Epithelial cell of esophagus (primary cell): ENCODE data around the gene TCOF1.

Source experiments
- DNase-seq: peaks from one replicate; pipeline ENCODE4 v3.0.0; 2010; ENCODE audit warnings: low read depth
- H3K4me3 ChIP-seq: 2 replicates; pipeline ENCODE4 v1.5.1; 2011; ENCODE audit warnings: mild to moderate bottlenecking, low read length, control low read depth
- TF ChIP-seq, protein P1 (sequence below): IDR thresholded peaks from 2 replicates; pipeline ENCODE4 v1.5.1; 2011; ENCODE audit warnings: low read depth, mild to moderate bottlenecking, low read length, control low read depth, inconsistent platforms; ENCODE audit not compliant: insufficient read depth; ENCODE audit errors: missing control alignments

The TCOF1 gene

DNA sequence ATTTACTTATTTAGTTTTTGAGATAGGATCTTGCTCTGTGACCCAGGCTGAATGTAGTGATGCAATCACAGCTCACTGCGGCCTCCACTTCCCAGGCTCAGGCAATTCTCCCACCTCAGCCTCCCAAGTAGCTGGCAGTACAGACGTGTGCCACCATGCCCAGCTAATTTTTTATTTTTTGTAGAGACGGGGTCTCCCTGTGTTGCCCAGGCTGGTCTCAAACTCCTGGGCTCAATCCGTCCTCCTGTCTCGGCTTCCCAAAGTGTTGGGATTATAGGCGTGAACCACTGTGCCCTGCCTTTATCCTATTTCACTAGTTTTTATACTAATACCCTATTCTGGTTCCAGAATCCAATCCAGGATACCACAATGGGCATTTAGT lies 85.2 kb downstream of the TCOF1 start:
- no peak overlapping the region for H3K4me3 ChIP-seq
- TF ChIP-seq, protein P1, sequence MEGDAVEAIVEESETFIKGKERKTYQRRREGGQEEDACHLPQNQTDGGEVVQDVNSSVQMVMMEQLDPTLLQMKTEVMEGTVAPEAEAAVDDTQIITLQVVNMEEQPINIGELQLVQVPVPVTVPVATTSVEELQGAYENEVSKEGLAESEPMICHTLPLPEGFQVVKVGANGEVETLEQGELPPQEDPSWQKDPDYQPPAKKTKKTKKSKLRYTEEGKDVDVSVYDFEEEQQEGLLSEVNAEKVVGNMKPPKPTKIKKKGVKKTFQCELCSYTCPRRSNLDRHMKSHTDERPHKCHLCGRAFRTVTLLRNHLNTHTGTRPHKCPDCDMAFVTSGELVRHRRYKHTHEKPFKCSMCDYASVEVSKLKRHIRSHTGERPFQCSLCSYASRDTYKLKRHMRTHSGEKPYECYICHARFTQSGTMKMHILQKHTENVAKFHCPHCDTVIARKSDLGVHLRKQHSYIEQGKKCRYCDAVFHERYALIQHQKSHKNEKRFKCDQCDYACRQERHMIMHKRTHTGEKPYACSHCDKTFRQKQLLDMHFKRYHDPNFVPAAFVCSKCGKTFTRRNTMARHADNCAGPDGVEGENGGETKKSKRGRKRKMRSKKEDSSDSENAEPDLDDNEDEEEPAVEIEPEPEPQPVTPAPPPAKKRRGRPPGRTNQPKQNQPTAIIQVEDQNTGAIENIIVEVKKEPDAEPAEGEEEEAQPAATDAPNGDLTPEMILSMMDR: no peak
- no peak for DNase-seq

DNA sequence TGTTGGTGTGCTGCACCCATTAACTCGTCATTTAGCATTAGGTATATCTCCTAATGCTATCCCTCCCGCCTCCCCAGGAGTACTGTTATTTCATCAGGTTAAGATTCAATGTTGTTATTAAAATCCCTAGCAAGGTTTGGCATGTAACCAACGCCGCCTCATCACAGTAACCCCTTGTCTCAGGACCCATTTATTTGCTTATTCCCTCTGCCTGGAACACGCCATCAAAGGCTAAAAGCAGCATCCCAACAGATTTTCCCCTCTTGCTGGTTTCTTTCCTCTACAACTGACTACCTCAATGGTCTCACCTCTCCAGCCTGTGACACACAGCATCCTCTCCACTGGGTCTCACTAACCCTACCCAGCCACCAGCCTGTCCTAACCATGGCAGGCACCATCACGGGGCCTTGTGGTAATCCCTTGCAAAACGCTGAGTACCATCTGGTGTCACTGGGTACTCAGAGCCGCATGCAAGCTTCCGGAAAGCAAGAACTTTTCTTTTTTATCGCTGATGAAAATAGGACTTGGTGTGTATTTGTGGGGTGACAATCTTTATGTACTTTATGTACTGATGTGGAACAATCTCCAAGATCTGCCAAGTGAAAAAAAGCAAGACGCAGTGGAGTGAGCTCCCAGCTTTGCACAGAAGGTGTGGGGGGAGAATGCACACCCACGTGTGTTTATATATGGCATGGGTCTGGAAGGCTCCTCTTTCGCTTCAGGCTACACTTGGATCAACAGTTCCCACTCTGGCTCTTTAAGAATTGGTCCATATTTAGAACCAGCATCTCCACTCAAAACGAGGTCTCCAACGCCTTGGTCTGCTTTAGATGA lies 86.0 kb downstream of the TCOF1 start:
- TF ChIP-seq, protein P1: no peak
- H3K4me3 ChIP-seq: no peak overlapping the region
- DNase-seq: no peak

DNA sequence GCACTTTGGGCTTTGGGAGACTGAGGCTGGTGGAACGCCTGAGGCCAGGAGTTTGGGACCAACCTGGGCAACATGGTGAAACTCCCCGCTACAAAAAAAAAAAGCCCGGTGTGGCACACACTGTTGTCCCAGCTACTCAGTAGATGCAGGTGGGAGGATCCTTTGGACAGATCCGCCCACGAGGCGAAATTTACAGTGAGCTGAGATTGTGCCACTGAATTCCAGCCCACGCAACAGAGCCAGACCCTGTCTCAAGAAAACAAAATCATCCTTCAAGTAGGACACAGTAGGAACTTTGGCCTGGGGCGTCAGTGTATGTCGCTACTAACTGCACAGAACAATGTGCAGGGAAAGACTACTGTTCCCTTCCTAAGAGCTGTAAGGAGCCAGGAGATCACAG lies 87.3 kb downstream of the TCOF1 start:
- TF ChIP-seq, protein P1: no peak
- DNase-seq: no peak
- no peak overlapping the region for H3K4me3 ChIP-seq

DNA sequence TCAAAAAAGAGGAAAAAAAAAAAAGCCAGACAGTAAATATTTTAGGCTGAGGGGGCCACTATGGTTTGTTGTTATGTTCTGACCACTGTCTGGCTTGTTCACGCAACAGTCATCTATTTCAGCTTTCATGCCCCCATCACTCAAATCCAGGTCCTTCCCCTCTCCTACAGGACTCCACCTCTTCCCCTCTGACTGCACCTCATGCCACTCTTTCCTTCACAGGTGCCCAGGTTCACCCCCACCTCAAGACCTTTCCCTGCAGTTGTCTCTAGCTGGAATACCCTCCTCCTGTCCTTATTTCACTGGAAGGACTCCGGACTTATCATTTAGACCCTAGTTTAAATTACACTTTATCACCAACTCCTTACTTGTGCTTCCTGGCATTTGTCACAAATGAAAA lies 88.6 kb downstream of the TCOF1 start:
- TF ChIP-seq, protein P1: no peak
- H3K4me3 ChIP-seq: no peak overlapping the region
- no peak for DNase-seq

DNA sequence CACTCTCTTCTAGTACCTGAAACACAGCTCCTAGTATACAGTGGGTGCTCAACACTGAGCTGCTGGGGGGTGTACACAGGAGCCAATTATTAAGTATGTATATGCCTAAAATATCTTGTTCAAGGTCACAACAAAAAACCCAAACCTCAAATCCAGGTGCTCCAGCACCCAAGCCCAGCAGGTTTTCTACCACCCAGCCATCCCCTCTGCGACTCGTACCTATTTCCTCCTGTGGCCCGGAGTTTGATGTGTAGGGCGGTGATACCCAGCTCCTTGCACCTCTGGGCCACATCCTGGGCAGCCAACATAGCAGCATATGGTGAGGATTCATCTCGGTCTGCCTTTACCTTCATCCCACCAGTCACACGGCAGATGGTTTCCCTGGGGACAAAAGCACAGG lies 89.1 kb downstream of the TCOF1 start:
- TF ChIP-seq, protein P1: no peak
- H3K4me3 ChIP-seq: no peak overlapping the region
- no peak for DNase-seq

DNA sequence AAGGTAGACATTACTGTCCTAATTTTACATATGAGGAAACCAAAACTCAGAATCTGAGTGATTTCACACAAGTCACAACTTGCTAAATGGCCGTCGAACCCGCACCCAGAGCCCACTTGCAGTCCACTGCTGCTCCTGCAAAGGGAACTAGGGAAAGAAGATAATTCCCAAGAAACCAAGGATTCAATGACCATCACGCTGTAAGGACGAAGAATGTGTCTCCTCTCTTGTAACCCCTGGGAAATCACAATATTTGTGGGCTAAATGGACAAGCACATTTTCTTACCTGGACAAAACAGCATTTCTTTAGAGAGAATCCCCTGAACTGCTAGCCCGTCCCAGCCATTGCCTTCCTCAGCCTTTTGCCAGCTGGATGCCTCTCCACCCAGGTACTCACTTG lies 89.7 kb downstream of the TCOF1 start:
- no peak for DNase-seq
- TF ChIP-seq, protein P1: no peak
- H3K4me3 ChIP-seq: no peak overlapping the region

GRCh38 chr5:150448334-150448733 lies 90.8 kb downstream of the TCOF1 start:
- no peak for DNase-seq
- TF ChIP-seq, protein P1: no peak
- peak overlapping the region; percentile 99 for H3K4me3 ChIP-seq
